ENCODE results near the gene UBR1. TPM values are rescaled to one million over a fixed set of nuclear protein-coding genes. Genes with fewer than 3 reads are reported as not detected.

The UBR1 gene
- total and polyA plus RNA-seq, 4 donors: 22.2 to 62.4 (median 29.4) TPM

DNA sequence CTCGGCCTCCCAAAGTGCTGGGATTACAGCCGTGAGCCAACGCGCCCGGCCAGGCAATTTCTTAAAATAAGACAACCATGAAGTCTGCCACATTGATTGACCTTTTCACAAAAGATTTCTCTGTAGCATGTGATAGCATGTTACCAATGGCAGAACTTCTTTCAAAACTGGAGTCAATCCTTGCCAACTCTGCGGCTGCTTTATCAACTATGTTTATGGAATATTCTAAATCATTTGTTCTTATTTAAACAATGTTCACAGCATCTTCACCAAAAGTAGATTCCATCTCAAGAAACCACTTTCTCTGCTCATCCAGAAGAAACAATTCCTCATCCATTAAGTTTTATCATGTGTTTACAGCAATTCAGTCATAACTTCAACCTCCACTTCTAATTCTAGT, 9.4 kb downstream of the UBR1 start:
- WGBS (ENCODE audit: insufficient coverage): 100% methylated on average over 5 of the region's 6 CpGs
- Histone ChIP-seq H3K27me3 (ENCODE audit: control insufficient read depth, insufficient read depth, low read length) (no peaks in the 10 kb centered on the region), H3K4me3 (ENCODE audit: low read depth, low read length) (no peak overlapping the region), H3K36me3 (ENCODE audit: control insufficient read depth, insufficient read depth, low read length) (peaks cover 19% of the 10 kb centered on the region), H3K4me1 (ENCODE audit: control insufficient read depth, insufficient read depth, low read length) (no peaks in the 10 kb centered on the region), H3K9me3 (ENCODE audit: control insufficient read depth, insufficient read depth, low read length) (no peaks in the 10 kb centered on the region), H3K27ac (ENCODE audit: low read depth, low read length) (no peak overlapping the region)
- DNase-seq (ENCODE audit: low read depth in 4 of 6, low spot score in 6 of 6): no peak

DNA sequence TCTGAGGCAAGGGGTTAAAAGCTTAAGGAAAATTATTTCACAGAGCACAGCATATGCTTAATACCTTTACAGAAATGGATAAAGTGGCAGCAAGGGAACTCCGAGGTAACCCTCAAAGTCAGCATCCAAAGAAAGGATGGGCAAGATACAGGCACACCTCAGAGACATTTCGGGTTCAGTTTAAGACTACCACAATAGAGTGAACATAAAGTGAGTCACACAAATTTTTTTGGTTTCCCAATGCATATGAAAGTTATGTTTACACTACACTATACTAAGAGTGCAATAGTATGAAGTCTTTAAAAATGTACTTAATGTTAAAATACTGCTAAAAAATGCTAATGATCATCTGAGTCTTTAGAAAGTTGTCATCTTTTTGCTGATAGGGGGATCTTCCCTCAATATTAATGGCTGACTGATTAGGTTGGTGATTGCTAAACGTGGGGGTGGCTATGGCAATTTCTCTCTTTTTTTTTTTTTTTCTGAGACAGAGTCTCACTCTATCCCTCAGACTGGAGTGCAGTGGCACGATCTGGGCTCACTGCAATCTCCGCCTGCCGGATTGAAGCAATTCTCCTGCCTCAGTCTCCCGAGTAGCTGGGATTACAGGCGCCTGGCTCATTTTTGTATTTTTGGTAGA, 10.0 kb downstream of the UBR1 start:
- Histone ChIP-seq H3K27me3 (ENCODE audit: control insufficient read depth, insufficient read depth, low read length) (no peaks in the 10 kb centered on the region), H3K27ac (ENCODE audit: low read depth, low read length) (no peak overlapping the region), H3K9me3 (ENCODE audit: control insufficient read depth, insufficient read depth, low read length) (no peaks in the 10 kb centered on the region), H3K4me3 (ENCODE audit: low read depth, low read length) (no peak overlapping the region), H3K36me3 (ENCODE audit: control insufficient read depth, insufficient read depth, low read length) (peaks cover 16% of the 10 kb centered on the region), H3K4me1 (ENCODE audit: control insufficient read depth, insufficient read depth, low read length) (no peaks in the 10 kb centered on the region)
- DNase-seq (ENCODE audit: low read depth in 4 of 6, low spot score in 6 of 6): no peak
- WGBS (ENCODE audit: insufficient coverage): 88% methylated on average over 4 of the region's 8 CpGs

DNA sequence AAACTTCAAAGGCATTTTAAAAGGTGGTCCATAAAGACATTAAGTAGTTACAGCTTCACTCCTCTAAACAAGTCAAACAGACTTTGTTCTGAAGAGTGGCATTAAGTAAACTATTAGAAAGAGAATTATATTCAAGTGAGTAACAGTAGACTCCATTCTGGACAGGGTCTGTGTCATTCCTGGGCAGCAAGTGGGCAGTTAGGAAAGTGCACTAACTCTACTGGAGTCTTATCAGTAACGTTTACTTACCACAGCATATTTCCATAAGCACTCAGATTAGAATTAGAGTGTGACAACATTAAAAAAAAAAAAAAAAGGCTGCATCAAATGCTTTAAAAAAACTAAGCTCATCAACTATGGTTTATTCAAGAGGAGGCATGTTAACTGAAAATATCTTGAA, 10.6 kb downstream of the UBR1 start:
- no peaks in the 10 kb centered on the region for H3K4me1 ChIP-seq (ENCODE audit: control insufficient read depth, insufficient read depth, low read length)
- DNase-seq (ENCODE audit: low read depth in 4 of 6, low spot score in 6 of 6): no peak
- peaks cover 12% of the 10 kb centered on the region for H3K36me3 ChIP-seq (ENCODE audit: control insufficient read depth, insufficient read depth, low read length)
- no peaks in the 10 kb centered on the region for H3K9me3 ChIP-seq (ENCODE audit: control insufficient read depth, insufficient read depth, low read length)
- WGBS (ENCODE audit: insufficient coverage): no CpG with 5 or more reads among the region's 1 CpG
- no peaks in the 10 kb centered on the region for H3K27me3 ChIP-seq (ENCODE audit: control insufficient read depth, insufficient read depth, low read length)
- no peak overlapping the region for H3K27ac ChIP-seq (ENCODE audit: low read depth, low read length)
- no peak overlapping the region for H3K4me3 ChIP-seq (ENCODE audit: low read depth, low read length)

DNA sequence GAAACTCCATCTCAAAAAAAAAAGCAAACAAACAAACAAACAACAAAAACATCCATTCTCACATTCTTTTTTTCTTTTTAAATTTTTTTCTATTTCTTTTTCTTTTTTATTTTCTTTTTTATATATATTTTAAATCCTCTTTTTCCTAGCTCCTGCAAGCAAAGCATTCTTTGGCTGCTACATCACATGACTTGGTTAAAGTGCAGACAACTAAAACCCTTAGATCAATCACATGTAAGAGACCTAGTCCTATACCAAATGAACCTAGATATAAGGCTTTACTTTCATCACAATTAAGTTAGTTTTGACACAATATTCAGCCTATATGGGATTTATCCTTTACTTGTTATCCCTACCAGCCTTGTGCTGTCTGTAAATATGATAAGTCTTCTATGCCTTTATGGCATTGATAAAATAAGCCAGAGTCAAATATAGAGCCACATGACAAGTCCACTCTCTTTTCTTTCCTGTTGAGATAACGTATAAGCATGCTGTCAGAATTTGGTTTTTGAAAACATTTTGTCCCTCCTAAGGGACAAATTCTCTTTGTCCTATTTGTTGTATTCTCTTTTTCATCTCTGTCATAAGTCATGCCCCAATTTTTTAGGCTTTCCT, 11.3 kb downstream of the UBR1 start:
- Histone ChIP-seq H3K27me3 (ENCODE audit: control insufficient read depth, insufficient read depth, low read length) (no peaks in the 10 kb centered on the region), H3K9me3 (ENCODE audit: control insufficient read depth, insufficient read depth, low read length) (no peaks in the 10 kb centered on the region), H3K4me1 (ENCODE audit: control insufficient read depth, insufficient read depth, low read length) (no peaks in the 10 kb centered on the region), H3K36me3 (ENCODE audit: control insufficient read depth, insufficient read depth, low read length) (peaks cover 6% of the 10 kb centered on the region), H3K4me3 (ENCODE audit: low read depth, low read length) (no peak overlapping the region), H3K27ac (ENCODE audit: low read depth, low read length) (no peak overlapping the region)
- no peak for DNase-seq (ENCODE audit: low read depth in 4 of 6, low spot score in 6 of 6)
- no CpG with 5 or more reads among the region's 1 CpG for WGBS (ENCODE audit: insufficient coverage)

DNA sequence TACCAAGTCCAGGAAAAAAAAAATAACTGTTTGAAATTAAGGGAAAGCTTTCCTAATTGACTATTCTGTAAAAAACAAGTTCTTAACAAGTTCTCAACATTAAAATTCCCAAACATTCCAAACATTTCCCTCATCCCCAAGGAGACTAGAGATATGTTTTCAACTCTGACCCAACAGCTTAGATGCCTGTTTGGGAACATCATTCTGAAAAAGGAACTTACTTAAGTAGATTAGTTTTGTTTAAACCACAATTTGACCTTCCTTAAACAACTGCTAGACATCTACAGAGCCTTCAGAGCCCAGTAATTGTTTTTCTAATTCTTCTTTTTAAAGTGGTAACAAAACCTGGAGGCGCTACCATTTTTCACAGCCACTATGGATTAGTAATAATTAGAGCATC, 12.8 kb downstream of the UBR1 start:
- DNase-seq (ENCODE audit: low read depth in 4 of 6, low spot score in 6 of 6): no peak
- WGBS (ENCODE audit: insufficient coverage): no CpG with 5 or more reads among the region's 1 CpG
- H3K27ac ChIP-seq (ENCODE audit: low read depth, low read length): no peak overlapping the region

DNA sequence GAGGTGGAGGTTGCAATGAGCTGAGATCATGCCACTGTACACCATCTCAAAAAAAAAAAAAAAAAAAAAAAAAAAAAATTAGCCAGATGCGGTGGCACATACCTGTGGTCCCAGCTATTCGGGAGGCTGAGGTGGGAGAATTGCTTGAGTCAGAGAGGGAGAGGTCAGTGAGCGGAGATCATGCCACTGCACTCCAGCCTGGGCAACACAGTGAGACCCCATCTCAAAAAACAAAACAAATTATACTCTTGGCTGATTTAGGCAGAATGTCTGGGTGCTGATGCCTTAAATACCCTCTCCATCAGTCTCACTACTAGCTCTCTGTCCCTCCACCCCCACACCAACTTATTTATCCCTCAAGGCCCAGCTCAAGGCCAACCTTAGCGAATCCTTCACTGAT, 14.0 kb downstream of the UBR1 start:
- H3K27ac ChIP-seq (ENCODE audit: low read depth, low read length): no peak overlapping the region
- no peak overlapping the region for H3K4me3 ChIP-seq (ENCODE audit: low read depth, low read length)
- no CpG with 5 or more reads among the region's 4 CpGs for WGBS (ENCODE audit: insufficient coverage)
- DNase-seq (ENCODE audit: low read depth in 4 of 6, low spot score in 6 of 6): no peak
- no peaks in the 10 kb centered on the region for H3K4me1 ChIP-seq (ENCODE audit: control insufficient read depth, insufficient read depth, low read length)
- no peaks in the 10 kb centered on the region for H3K9me3 ChIP-seq (ENCODE audit: control insufficient read depth, insufficient read depth, low read length)
- peaks cover 6% of the 10 kb centered on the region for H3K36me3 ChIP-seq (ENCODE audit: control insufficient read depth, insufficient read depth, low read length)
- no peaks in the 10 kb centered on the region for H3K27me3 ChIP-seq (ENCODE audit: control insufficient read depth, insufficient read depth, low read length)

More for the DNA sequence above, 12.8 kb downstream of the UBR1 start:
- Histone ChIP-seq H3K4me1 (ENCODE audit: control insufficient read depth, insufficient read depth, low read length) (no peaks in the 10 kb centered on the region), H3K9me3 (ENCODE audit: control insufficient read depth, insufficient read depth, low read length) (no peaks in the 10 kb centered on the region), H3K4me3 (ENCODE audit: low read depth, low read length) (no peak overlapping the region), H3K36me3 (ENCODE audit: control insufficient read depth, insufficient read depth, low read length) (peaks cover 6% of the 10 kb centered on the region), H3K27me3 (ENCODE audit: control insufficient read depth, insufficient read depth, low read length) (no peaks in the 10 kb centered on the region)

DNA sequence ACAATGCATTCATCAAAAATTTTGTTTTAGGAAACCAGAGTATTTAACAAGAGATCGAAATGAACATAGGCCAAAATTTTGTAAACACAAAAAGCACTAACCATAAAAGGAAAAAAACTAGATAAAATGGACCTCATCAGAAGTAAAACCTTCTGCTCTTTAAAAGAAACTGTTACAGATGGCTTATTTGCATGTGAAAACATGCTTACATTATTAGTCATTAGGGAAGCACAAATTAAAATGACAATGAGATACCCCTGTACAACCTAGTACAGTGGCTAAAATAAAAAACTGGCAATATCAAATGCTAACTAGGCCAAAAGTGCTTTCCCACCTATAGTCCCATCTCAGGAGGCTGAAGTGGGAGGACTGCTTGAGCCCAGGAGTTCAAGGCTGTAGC, 19.3 kb downstream of the UBR1 start:
- H3K36me3 ChIP-seq (ENCODE audit: control insufficient read depth, insufficient read depth, low read length): peaks cover 17% of the 10 kb centered on the region
- no peaks in the 10 kb centered on the region for H3K27me3 ChIP-seq (ENCODE audit: control insufficient read depth, insufficient read depth, low read length)
- H3K9me3 ChIP-seq (ENCODE audit: control insufficient read depth, insufficient read depth, low read length): no peaks in the 10 kb centered on the region
- no peak overlapping the region for H3K4me3 ChIP-seq (ENCODE audit: low read depth, low read length)
- DNase-seq (ENCODE audit: low read depth in 4 of 6, low spot score in 6 of 6): peak in 1 of 6 donors; percentile 6
- no CpG with 5 or more reads among the region's 1 CpG for WGBS (ENCODE audit: insufficient coverage)
- no peak overlapping the region for H3K27ac ChIP-seq (ENCODE audit: low read depth, low read length)
- H3K4me1 ChIP-seq (ENCODE audit: control insufficient read depth, insufficient read depth, low read length): no peaks in the 10 kb centered on the region

DNA sequence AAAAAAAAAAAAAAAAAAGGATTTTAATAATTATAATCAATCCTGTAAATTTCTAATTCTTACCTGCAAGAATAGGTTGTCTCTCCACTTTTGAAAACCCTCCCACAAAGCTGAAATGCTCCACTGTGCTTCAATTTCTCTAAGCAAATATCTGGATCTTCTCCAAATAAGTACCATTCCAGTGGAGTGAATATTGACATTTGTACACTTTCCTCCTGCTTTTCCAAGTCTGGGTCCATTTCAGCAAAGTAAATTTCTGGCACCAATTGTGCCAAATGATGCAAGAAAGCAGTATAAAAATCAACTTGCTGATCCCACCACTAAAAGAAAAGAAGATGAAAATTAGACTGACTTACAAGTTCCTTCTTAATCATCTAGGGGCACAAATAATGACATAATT, 19.9 kb downstream of the UBR1 start:
- DNase-seq (ENCODE audit: low read depth in 4 of 6, low spot score in 6 of 6): no peak
- no peak overlapping the region for H3K27ac ChIP-seq (ENCODE audit: low read depth, low read length)
- H3K27me3 ChIP-seq (ENCODE audit: control insufficient read depth, insufficient read depth, low read length): no peaks in the 10 kb centered on the region
- no peak overlapping the region for H3K4me3 ChIP-seq (ENCODE audit: low read depth, low read length)
- H3K36me3 ChIP-seq (ENCODE audit: control insufficient read depth, insufficient read depth, low read length): peaks cover 20% of the 10 kb centered on the region
- no peaks in the 10 kb centered on the region for H3K4me1 ChIP-seq (ENCODE audit: control insufficient read depth, insufficient read depth, low read length)
- no peaks in the 10 kb centered on the region for H3K9me3 ChIP-seq (ENCODE audit: control insufficient read depth, insufficient read depth, low read length)

DNA sequence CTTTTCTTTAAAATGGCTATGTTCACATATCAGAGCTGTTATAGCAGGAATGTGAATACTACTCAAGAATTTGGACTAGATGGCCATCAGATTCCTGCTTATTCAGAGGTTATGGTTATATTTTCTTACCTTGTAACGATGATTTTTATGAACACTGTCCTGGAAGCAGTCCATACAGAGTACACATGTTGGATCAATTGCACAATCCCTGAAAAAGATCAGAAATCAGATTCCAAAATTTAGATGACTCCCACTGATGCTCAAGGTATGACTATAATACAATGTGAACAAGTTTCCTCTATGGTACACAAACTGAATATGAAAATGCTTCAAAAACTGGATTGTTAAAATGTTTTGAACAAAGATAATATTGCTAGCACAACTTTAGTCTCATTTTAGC, 23.3 kb downstream of the UBR1 start:
- Histone ChIP-seq H3K4me3 (ENCODE audit: low read depth, low read length) (no peak overlapping the region), H3K36me3 (ENCODE audit: control insufficient read depth, insufficient read depth, low read length) (peaks cover 23% of the 10 kb centered on the region), H3K27me3 (ENCODE audit: control insufficient read depth, insufficient read depth, low read length) (no peaks in the 10 kb centered on the region), H3K4me1 (ENCODE audit: control insufficient read depth, insufficient read depth, low read length) (no peaks in the 10 kb centered on the region), H3K9me3 (ENCODE audit: control insufficient read depth, insufficient read depth, low read length) (no peaks in the 10 kb centered on the region), H3K27ac (ENCODE audit: low read depth, low read length) (no peak overlapping the region)
- no CpG with 5 or more reads among the region's 1 CpG for WGBS (ENCODE audit: insufficient coverage)
- no peak for DNase-seq (ENCODE audit: low read depth in 4 of 6, low spot score in 6 of 6)

DNA sequence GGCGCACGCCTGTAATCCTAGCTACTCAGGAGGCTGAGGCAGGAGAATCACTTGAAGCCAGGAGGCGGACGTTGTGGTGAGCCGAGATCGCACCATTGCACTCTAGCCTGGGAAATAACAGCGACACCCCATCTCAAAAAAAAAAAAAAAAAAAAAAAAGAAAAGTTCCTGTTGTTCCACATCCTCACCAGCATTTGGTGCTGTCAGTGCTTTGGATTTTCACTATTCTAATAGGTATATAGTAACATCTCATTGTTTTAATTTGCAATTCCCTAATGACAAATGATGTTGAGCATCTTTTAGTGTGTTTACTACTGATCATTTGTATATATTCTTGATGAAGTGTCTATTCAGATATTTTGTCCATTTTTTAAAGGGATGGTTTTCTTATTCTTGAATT, 24.6 kb downstream of the UBR1 start:
- no peak overlapping the region for H3K4me3 ChIP-seq (ENCODE audit: low read depth, low read length)
- H3K4me1 ChIP-seq (ENCODE audit: control insufficient read depth, insufficient read depth, low read length): no peaks in the 10 kb centered on the region
- no peak overlapping the region for H3K27ac ChIP-seq (ENCODE audit: low read depth, low read length)
- H3K27me3 ChIP-seq (ENCODE audit: control insufficient read depth, insufficient read depth, low read length): no peaks in the 10 kb centered on the region
- H3K36me3 ChIP-seq (ENCODE audit: control insufficient read depth, insufficient read depth, low read length): peaks cover 23% of the 10 kb centered on the region
- DNase-seq (ENCODE audit: low read depth in 4 of 6, low spot score in 6 of 6): no peak
- WGBS (ENCODE audit: insufficient coverage): 100% methylated on average over 2 of the region's 7 CpGs
- no peaks in the 10 kb centered on the region for H3K9me3 ChIP-seq (ENCODE audit: control insufficient read depth, insufficient read depth, low read length)

Data from spinal cord (tissue), 10 donors.